IgD-negative memory B cell (primary cell): ENCODE measurements around the gene WDR70. TPM values are rescaled to one million over a fixed set of nuclear protein-coding genes. Genes with fewer than 3 reads are reported as not detected.
"Not testable (repeated sequence)": the region's sequence is repeated elsewhere in the genome, so short reads cannot be mapped to it uniquely, and the experiment has no call there.

ENCODE experiments used
- H3K27ac Mint-ChIP-seq, 3 donors: one replicate each; pipeline ENCODE4 v1.8.0; 2020 to 2022; ENCODE audit warnings: mild to moderate bottlenecking in 3 of 3, mixed read lengths in 3 of 3, moderate library complexity in 1 of 3
- H3K27me3 Mint-ChIP-seq: one replicate; pipeline ENCODE4 v1.8.0; 2021; ENCODE audit warnings: mixed read lengths
- H3K36me3 Mint-ChIP-seq: one replicate; pipeline ENCODE4 v1.8.0; 2020; ENCODE audit warnings: mild to moderate bottlenecking, mixed read lengths
- H3K4me1 Mint-ChIP-seq, 3 donors: one replicate each; pipeline ENCODE4 v1.8.0; 2020 to 2022; ENCODE audit warnings: mixed read lengths in 3 of 3, mild to moderate bottlenecking in 1 of 3
- H3K4me3 Mint-ChIP-seq, 4 donors: one replicate each; pipeline ENCODE4 v1.8.0; 2020 to 2022; ENCODE audit warnings: mild to moderate bottlenecking in 4 of 4, mixed read lengths in 4 of 4, moderate library complexity in 3 of 4
- H3K9me3 Mint-ChIP-seq, 3 donors: one replicate each; pipeline ENCODE4 v1.8.0; 2020 to 2021; ENCODE audit warnings: mixed read lengths in 3 of 3, mild to moderate bottlenecking in 1 of 3
- polyA plus RNA-seq: library from polyadenylated mRNA; unstranded; fragments of 300-500 nt; fragmentation: Illumina TruSeq; gene quantifications from one replicate; pipeline ENCODE4 v1.2.3, GENCODE V29; 2021

The WDR70 gene
- polyA plus RNA-seq, 1 donor from 2014 or later, result 21.6 TPM

- H3K9me3 Mint-ChIP-seq, result peaks cover 0 to 4% (median 2%) of the 10 kb centered on the region in 3 donors
- peaks cover 5% of the 10 kb centered on the region for H3K36me3 Mint-ChIP-seq
- H3K27ac Mint-ChIP-seq, result no peak overlapping the region
- no peaks in the 10 kb centered on the region for H3K27me3 Mint-ChIP-seq
- no peak overlapping the region for H3K4me3 Mint-ChIP-seq
- H3K4me1 Mint-ChIP-seq, result peaks cover 15 to 34% (median 16%) of the 10 kb centered on the region in 3 donors
Observed at GRCh38 chr5:37668524-37669047, 289.5 kb downstream of the WDR70 start.

GRCh38 chr5:37672118-37672588 lies 293.0 kb downstream of the WDR70 start:
- peak overlapping the region in 2 of 4 donors; percentile 34 to 56 for H3K4me3 Mint-ChIP-seq
- H3K27me3 Mint-ChIP-seq, H3K36me3 Mint-ChIP-seq, H3K9me3 Mint-ChIP-seq, H3K27ac Mint-ChIP-seq: not testable (repeated sequence)
- H3K4me1 Mint-ChIP-seq, result peaks cover 15 to 25% (median 16%) of the 10 kb centered on the region in 3 donors

DNA sequence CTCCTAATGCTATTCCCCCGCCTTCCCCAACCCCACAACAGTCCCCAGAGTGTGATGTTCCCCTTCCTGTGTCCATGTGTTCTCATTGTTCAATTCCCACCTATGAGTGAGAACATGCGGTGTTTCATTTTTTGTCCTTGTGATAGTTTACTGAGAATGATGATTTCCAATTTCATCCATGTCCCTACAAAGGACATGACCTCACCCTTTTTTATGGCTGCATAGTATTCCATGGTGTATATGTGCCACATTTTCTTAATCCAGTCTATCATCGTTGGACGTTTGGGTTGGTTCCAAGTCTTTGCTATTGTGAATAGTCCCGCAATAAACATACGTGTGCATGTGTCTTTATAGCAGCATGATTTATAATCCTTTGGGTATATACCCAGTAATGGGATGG lies 295.2 kb downstream of the WDR70 start:
- H3K27me3 Mint-ChIP-seq, H3K36me3 Mint-ChIP-seq, H3K27ac Mint-ChIP-seq, H3K4me3 Mint-ChIP-seq, H3K9me3 Mint-ChIP-seq: not testable (repeated sequence)
- H3K4me1 Mint-ChIP-seq, result peaks cover 16 to 25% (median 16%) of the 10 kb centered on the region in 3 donors

- Mint-ChIP-seq H3K36me3 (peaks cover 16% of the 10 kb centered on the region), H3K9me3 (peaks cover 3 to 13% (median 13%) of the 10 kb centered on the region in 3 donors)
Observed at GRCh38 chr5:37679326-37679725, 300.2 kb downstream of the WDR70 start.

GRCh38 chr5:37679903-37680302 lies 300.8 kb downstream of the WDR70 start:
- H3K27me3 Mint-ChIP-seq, H3K27ac Mint-ChIP-seq: not testable (repeated sequence)
- peaks cover 10 to 12% (median 10%) of the 10 kb centered on the region in 3 donors for H3K4me1 Mint-ChIP-seq
- peaks cover 16% of the 10 kb centered on the region for H3K36me3 Mint-ChIP-seq
- H3K4me3 Mint-ChIP-seq, result peak overlapping the region in 1 of 4 donors; percentile 45
- peaks cover 3 to 13% (median 13%) of the 10 kb centered on the region in 3 donors for H3K9me3 Mint-ChIP-seq

More at GRCh38 chr5:37679326-37679725, 300.2 kb downstream of the WDR70 start:
- H3K4me1 Mint-ChIP-seq, result peaks cover 10 to 12% (median 10%) of the 10 kb centered on the region in 3 donors
- not testable (repeated sequence) for H3K27ac Mint-ChIP-seq, H3K4me3 Mint-ChIP-seq, H3K27me3 Mint-ChIP-seq

- peaks cover 10% of the 10 kb centered on the region in 3 donors for H3K4me1 Mint-ChIP-seq
Observed at GRCh38 chr5:37683072-37683471, 304.0 kb downstream of the WDR70 start.

DNA sequence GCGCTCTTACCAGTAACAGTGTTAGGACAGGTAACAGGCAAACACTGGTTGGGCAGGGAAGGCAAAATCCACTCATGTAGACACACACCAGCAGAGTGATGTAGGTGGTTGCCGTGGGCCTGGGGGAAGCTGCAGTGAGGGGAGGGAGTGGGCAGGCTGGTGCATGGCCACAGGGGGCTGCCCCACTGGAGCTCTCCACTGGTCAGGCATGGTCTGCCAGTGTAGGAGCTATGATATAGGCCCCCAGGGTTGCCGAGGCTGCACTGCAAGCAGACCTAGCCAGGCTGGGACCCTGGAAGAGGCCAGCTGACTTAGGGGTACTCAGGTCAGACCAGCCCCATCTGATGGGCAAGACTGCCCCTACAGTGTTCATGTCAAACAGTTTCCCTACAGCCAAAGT lies 306.1 kb downstream of the WDR70 start:
- Mint-ChIP-seq H3K4me1 (peaks cover 4 to 5% (median 5%) of the 10 kb centered on the region in 3 donors), H3K9me3 (peaks cover 3 to 13% (median 9%) of the 10 kb centered on the region in 3 donors), H3K27ac (no peak overlapping the region), H3K36me3 (peaks cover 15% of the 10 kb centered on the region), H3K27me3 (no peaks in the 10 kb centered on the region), H3K4me3 (no peak overlapping the region)

More at GRCh38 chr5:37683072-37683471, 304.0 kb downstream of the WDR70 start:
- no peak overlapping the region for H3K4me3 Mint-ChIP-seq
- H3K9me3 Mint-ChIP-seq, result peaks cover 3 to 13% (median 10%) of the 10 kb centered on the region in 3 donors
- H3K27ac Mint-ChIP-seq, result no peak overlapping the region
- H3K27me3 Mint-ChIP-seq, result no peaks in the 10 kb centered on the region
- peaks cover 15% of the 10 kb centered on the region for H3K36me3 Mint-ChIP-seq

DNA sequence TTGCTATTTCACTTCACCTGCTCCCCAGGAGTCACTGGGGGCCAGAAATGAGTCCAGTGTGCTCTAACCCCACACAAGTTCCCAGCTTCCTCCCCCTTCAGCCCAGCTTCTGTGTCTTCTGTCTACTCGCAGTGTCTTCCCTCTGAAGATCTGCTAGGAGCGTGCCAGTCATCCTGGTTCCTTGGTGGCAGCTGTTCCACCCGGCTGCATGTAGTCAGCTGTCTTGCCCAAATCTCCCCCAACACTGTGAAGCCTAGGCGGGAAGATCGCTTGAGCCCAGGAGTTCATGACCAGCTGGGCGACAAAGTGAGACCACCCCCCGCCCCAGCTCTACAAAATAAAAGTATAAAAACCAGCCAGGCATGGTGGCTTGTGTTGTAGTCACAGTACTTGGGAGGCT lies 306.7 kb downstream of the WDR70 start:
- no peak overlapping the region for H3K4me3 Mint-ChIP-seq
- no peak overlapping the region for H3K27ac Mint-ChIP-seq
- H3K36me3 Mint-ChIP-seq, result peaks cover 15% of the 10 kb centered on the region
- H3K4me1 Mint-ChIP-seq, result peaks cover 0 to 5% (median 2%) of the 10 kb centered on the region in 3 donors
- no peaks in the 10 kb centered on the region for H3K27me3 Mint-ChIP-seq
- peaks cover 3 to 13% (median 9%) of the 10 kb centered on the region in 3 donors for H3K9me3 Mint-ChIP-seq

DNA sequence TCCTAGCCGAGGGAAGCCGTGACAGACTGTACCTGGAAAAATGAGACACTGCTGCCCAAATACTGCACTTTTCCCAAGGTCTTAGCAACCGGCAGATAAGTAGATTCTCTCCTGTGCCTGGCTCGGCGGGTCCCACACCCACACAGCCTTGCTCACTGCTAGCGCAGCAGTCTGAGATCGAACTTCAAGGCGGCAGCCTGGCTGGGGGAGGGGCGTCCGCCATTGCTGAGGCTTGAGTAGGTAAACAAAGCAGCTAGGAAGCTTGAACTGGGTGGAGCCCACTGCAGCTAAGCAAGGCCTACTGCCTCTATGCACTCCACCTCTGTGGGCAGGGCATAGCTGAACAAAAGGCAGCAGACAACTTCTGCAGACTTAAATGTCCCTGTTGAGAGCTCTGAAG lies 309.8 kb downstream of the WDR70 start:
- not testable (repeated sequence) for H3K4me3 Mint-ChIP-seq, H3K4me1 Mint-ChIP-seq, H3K9me3 Mint-ChIP-seq, H3K27me3 Mint-ChIP-seq, H3K27ac Mint-ChIP-seq
- H3K36me3 Mint-ChIP-seq, result peaks cover 11% of the 10 kb centered on the region

DNA sequence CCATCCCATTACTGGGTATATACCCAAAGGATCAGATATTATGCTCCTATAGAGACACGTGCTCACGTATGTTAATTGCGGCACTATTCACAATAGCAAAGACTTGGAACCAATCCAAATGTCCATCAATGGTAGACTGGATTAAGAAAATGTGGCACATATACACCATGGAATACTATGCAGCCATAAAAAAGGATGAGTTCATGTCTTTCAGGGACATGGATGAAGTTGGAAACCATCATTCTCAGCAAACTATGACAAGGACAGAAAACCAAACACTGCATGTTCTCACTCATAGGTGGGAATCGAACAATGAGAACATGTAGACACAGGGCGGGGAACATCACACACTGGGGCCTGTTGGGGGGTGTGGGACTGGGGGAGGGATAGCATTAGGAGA lies 315.2 kb downstream of the WDR70 start:
- H3K4me3 Mint-ChIP-seq, result peak overlapping the region in 1 of 4 donors; percentile 24
- not testable (repeated sequence) for H3K9me3 Mint-ChIP-seq, H3K36me3 Mint-ChIP-seq, H3K27ac Mint-ChIP-seq, H3K4me1 Mint-ChIP-seq, H3K27me3 Mint-ChIP-seq

DNA sequence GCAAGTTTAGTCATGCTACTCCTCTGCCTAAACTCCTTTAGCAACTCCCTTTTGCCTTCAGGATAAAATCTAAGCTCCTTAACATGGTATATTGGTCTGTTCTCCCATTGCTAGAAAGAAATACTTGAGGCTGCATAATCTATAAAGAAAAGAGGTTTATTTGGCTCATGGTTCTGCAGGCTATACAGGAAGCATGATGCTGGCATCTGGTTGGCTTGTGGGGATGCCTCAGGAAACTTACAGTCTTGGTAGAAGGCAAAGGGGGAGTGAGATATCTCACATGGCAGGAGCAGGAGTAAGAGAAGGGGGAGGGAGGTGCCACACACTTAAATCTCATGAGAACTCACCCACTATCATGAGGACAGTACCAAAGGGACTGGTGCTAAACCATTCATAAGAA lies 315.7 kb downstream of the WDR70 start:
- Mint-ChIP-seq H3K4me3 (no peak overlapping the region), H3K27ac (no peak overlapping the region), H3K4me1 (no peaks in the 10 kb centered on the region), H3K27me3 (no peaks in the 10 kb centered on the region), H3K36me3 (peaks cover 8% of the 10 kb centered on the region), H3K9me3 (peaks cover 0 to 8% (median 0%) of the 10 kb centered on the region in 3 donors)

DNA sequence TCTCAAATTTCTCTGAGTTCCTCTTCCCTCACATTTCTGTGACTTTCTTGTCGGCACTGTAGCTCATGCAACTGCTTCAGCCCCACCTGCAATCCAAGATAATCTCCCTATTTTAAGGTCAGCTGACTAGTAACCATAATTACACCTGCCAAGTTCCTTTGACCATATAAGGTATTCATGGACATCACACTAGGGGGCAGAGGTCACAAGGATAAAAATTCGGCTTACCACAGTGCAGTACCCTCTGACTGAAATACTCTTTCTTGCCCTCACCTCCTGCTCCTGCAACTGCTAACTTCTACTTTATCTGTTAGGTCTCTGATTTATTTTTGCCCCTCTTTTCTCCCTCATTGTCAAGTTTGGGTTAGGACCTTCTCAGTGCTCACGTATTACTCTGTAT lies 316.5 kb downstream of the WDR70 start:
- H3K27me3 Mint-ChIP-seq, result no peaks in the 10 kb centered on the region
- no peaks in the 10 kb centered on the region for H3K4me1 Mint-ChIP-seq
- H3K9me3 Mint-ChIP-seq, result peaks cover 0 to 8% (median 0%) of the 10 kb centered on the region in 3 donors
- H3K36me3 Mint-ChIP-seq, result peaks cover 8% of the 10 kb centered on the region
- no peak overlapping the region for H3K27ac Mint-ChIP-seq
- H3K4me3 Mint-ChIP-seq, result no peak overlapping the region

DNA sequence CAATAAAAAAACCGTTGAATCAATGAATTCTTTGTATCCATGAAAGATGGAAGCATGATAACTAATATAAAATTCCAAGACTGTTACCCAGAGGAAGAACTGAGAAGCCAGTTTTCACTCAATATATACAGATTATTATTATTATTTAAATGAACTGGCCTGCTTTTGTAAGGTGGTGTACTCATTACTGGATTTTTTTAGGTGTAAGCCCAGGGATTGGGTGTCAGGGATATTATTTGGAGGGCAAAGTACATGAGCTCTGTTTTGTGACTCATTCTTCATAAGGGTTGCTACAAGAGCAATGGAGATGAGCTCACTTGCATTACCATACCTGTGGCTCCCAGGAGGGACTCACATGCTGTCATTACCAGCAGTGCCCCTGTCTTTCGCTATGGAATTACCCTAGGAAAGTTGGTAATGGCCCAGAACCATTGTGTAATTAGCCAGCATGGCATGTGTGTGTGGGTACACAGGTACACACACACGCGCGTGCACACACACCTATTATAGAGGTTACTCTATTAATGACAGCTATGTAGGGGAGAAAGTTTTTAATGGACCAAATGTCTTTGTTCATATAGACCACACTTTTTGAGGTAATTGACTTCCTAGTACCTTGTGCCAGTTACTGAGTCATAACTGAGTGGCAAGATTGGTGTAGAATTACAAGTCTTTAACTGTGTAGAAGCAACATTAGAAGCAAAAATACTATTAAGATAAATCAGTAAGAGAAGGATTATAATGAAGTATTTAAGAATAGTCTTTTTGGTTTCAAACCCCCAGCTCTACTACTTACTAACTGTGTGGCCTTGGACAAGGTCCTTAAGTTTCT lies 317.3 kb downstream of the WDR70 start:
- peaks cover 0 to 7% (median 0%) of the 10 kb centered on the region in 3 donors for H3K9me3 Mint-ChIP-seq
- no peaks in the 10 kb centered on the region for H3K4me1 Mint-ChIP-seq
- H3K27me3 Mint-ChIP-seq, result no peaks in the 10 kb centered on the region
- no peak overlapping the region for H3K4me3 Mint-ChIP-seq
- no peak overlapping the region for H3K27ac Mint-ChIP-seq
- peaks cover 12% of the 10 kb centered on the region for H3K36me3 Mint-ChIP-seq

GRCh38 chr5:37701868-37702267 lies 322.8 kb downstream of the WDR70 start:
- Mint-ChIP-seq H3K27me3 (no peaks in the 10 kb centered on the region), H3K4me1 (no peaks in the 10 kb centered on the region), H3K4me3 (no peak overlapping the region), H3K27ac (no peak overlapping the region), H3K36me3 (peaks cover 32% of the 10 kb centered on the region), H3K9me3 (peaks cover 0 to 11% (median 6%) of the 10 kb centered on the region in 3 donors)

- Mint-ChIP-seq H3K4me1 (peaks cover 0 to 2% (median 0%) of the 10 kb centered on the region in 3 donors), H3K36me3 (peaks cover 31% of the 10 kb centered on the region), H3K9me3 (peaks cover 0 to 11% (median 6%) of the 10 kb centered on the region in 3 donors), H3K27ac (no peak overlapping the region), H3K27me3 (no peaks in the 10 kb centered on the region), H3K4me3 (no peak overlapping the region)
Observed at GRCh38 chr5:37703841-37704241, 324.7 kb downstream of the WDR70 start.
